ENCODE data around the gene KLK8. TPM values are rescaled to one million over a fixed set of nuclear protein-coding genes. Genes with fewer than 3 reads are reported as not detected.

The KLK8 gene, protein sequence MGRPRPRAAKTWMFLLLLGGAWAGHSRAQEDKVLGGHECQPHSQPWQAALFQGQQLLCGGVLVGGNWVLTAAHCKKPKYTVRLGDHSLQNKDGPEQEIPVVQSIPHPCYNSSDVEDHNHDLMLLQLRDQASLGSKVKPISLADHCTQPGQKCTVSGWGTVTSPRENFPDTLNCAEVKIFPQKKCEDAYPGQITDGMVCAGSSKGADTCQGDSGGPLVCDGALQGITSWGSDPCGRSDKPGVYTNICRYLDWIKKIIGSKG
- not detected for total RNA-seq

DNA sequence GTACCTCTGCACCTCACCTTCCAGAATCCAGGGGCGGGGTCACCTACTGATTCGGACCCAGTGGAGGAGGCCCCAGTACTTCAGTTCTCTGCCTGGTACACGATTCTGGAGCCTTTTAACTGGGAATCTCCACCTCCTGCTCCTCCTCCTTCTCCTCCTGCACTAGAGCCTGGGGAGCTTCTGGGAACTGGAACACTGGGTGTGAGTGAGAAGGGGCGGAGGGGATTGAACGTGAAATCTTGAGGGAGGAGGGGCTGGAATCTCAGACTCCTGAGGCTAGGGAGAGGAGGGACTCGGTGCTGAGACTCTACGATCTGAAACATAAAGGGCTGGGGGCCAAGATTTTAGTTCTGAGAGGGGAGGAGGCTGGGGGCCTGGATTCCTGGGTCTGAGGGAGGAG is at the start of gene KLK8:
KLK8 (minus strand) TSS at position 90 of the 400 bp plus-strand sequence. CDS start 437 bp downstream, outside the sequence.
- no peak for DNase-seq (ENCODE audit: low spot score)
- ATAC-seq (ENCODE audit: insufficient number of reproducible peaks, low FRiP score, low read depth): no peak
- no peaks in the 10 kb centered on the region for H3K27me3 ChIP-seq (replicated peaks; ENCODE audit: insufficient read depth)
- no peaks in the 10 kb centered on the region for H3K4me1 ChIP-seq (ENCODE audit: control insufficient read depth in 1 of 2, low read depth in 2 of 2)
- H3K27ac ChIP-seq: no peak within 1 kb of the TSS
- no peaks in the 10 kb centered on the region for H3K9me3 ChIP-seq
- H3K4me3 ChIP-seq: no peak within 1 kb of the TSS
- no peak for TF ChIP-seq CTCF (IDR thresholded peaks at IDR 0.05)
- H3K36me3 ChIP-seq: no peaks in the 10 kb centered on the region

DNA sequence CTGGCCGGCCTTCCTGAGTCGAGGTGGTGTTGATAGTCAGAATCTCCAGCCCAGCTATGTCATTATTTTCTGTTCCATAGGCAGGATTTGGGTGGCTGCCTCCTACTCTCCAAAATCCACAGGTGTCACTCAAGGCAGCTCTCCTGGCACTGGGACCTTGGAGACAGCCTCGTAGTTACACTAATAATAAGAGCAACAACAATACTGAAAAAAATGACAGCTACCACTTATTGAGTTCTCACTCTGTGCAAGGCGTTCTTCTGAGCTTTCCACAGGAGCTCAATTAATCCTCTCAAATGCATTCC is 45.6 kb upstream of the KLK8 start:
- no peaks in the 10 kb centered on the region for H3K27me3 ChIP-seq (replicated peaks; ENCODE audit: insufficient read depth)
- no peak overlapping the region for H3K4me3 ChIP-seq
- no peak overlapping the region for H3K27ac ChIP-seq
- no peaks in the 10 kb centered on the region for H3K9me3 ChIP-seq
- no peak for ATAC-seq (ENCODE audit: insufficient number of reproducible peaks, low FRiP score, low read depth)
- H3K36me3 ChIP-seq: no peaks in the 10 kb centered on the region
- H3K4me1 ChIP-seq (ENCODE audit: control insufficient read depth in 1 of 2, low read depth in 2 of 2): no peaks in the 10 kb centered on the region
- no peak for TF ChIP-seq CTCF (IDR thresholded peaks at IDR 0.05)
- DNase-seq (ENCODE audit: low spot score): no peak

- ATAC-seq (ENCODE audit: insufficient number of reproducible peaks, low FRiP score, low read depth) (no peak), DNase-seq (ENCODE audit: low spot score) (no peak)
- H3K36me3 ChIP-seq: no peaks in the 10 kb centered on the region
- H3K4me1 ChIP-seq (ENCODE audit: control insufficient read depth in 1 of 2, low read depth in 2 of 2): no peaks in the 10 kb centered on the region
- no peaks in the 10 kb centered on the region for H3K27me3 ChIP-seq (replicated peaks; ENCODE audit: insufficient read depth)
- TF ChIP-seq CTCF (IDR thresholded peaks at IDR 0.05): no peak
- H3K9me3 ChIP-seq: no peaks in the 10 kb centered on the region
- H3K27ac ChIP-seq: no peak overlapping the region
- H3K4me3 ChIP-seq: no peak overlapping the region
Measured at GRCh38 chr19:51044327-51044726, 42.9 kb upstream of the KLK8 start.

GRCh38 chr19:51043497-51043896 is 42.1 kb upstream of the KLK8 start:
- ATAC-seq (ENCODE audit: insufficient number of reproducible peaks, low FRiP score, low read depth): no peak

GRCh38 chr19:51040151-51040550 is 38.7 kb upstream of the KLK8 start:
- H3K36me3 ChIP-seq: no peaks in the 10 kb centered on the region
- H3K9me3 ChIP-seq: no peaks in the 10 kb centered on the region
- no peaks in the 10 kb centered on the region for H3K4me1 ChIP-seq (ENCODE audit: control insufficient read depth in 1 of 2, low read depth in 2 of 2)
- no peak for ATAC-seq (ENCODE audit: insufficient number of reproducible peaks, low FRiP score, low read depth)
- no peak overlapping the region for H3K4me3 ChIP-seq
- no peak for DNase-seq (ENCODE audit: low spot score)
- H3K27me3 ChIP-seq (replicated peaks; ENCODE audit: insufficient read depth): no peaks in the 10 kb centered on the region
- H3K27ac ChIP-seq: no peak overlapping the region
- TF ChIP-seq CTCF (IDR thresholded peaks at IDR 0.05): no peak

More at GRCh38 chr19:51043497-51043896, 42.1 kb upstream of the KLK8 start:
- no peaks in the 10 kb centered on the region for H3K36me3 ChIP-seq
- no peak for TF ChIP-seq CTCF (IDR thresholded peaks at IDR 0.05)
- no peak overlapping the region for H3K4me3 ChIP-seq
- H3K9me3 ChIP-seq: no peaks in the 10 kb centered on the region
- no peaks in the 10 kb centered on the region for H3K4me1 ChIP-seq (ENCODE audit: control insufficient read depth in 1 of 2, low read depth in 2 of 2)
- no peak for DNase-seq (ENCODE audit: low spot score)
- H3K27ac ChIP-seq: no peak overlapping the region
- no peaks in the 10 kb centered on the region for H3K27me3 ChIP-seq (replicated peaks; ENCODE audit: insufficient read depth)
